H54 (cell line): Measurements from ENCODE around the gene ZDHHC8.

Source experiments
- DNase-seq: peaks from one replicate; pipeline ENCODE4 v3.0.0; 2011; ENCODE audit warnings: low spot score, mixed read lengths; ENCODE audit not compliant: insufficient read length
- FAIRE-seq: peaks from 3 replicates; lab custom pipeline; 2011; peaks lifted over from hg19 to GRCh38; lab: Jason Lieb, UNC
- POLR2A ChIP-seq: IDR thresholded peaks from 2 replicates; pipeline ENCODE4 v1.6.1; 2011; ENCODE audit warnings: low read depth, mild to moderate bottlenecking, low read length

The ZDHHC8 gene

DNA sequence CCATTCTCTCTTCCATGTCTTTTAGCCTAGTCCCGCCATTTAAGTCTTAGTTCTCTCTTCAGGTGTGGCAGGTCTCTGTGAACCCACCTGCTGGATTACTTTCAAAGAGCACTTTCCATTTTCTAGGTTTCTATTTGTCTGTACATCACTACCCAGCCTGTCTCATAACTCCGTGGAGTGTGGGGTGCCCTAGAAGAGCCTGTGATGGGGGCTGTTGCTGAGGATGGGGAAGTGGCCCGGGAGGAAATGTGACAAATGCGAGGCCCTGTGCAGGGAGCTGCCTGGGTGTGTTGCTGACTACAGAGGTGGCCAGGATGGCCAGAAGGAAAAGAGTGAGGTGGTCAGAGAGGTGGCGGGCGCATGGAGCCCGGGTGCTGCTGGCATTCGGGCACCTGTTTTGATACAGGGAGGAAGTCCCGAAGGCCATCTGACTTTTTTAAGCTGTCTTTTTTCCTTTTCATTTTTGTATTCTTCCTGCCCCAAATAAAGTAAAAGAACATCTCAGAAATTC lies 40.8 kb upstream of the ZDHHC8 start:
- FAIRE-seq (no peak), DNase-seq (no peak)
- no peak for TF ChIP-seq POLR2A

GRCh38 chr22:20091690-20092476 lies 39.7 kb upstream of the ZDHHC8 start:
- TF ChIP-seq POLR2A, result no peak
- FAIRE-seq (no peak), DNase-seq (no peak)

GRCh38 chr22:20092477-20092854 lies 39.1 kb upstream of the ZDHHC8 start:
- DNase-seq (no peak), FAIRE-seq (no peak)
- no peak for TF ChIP-seq POLR2A

DNA sequence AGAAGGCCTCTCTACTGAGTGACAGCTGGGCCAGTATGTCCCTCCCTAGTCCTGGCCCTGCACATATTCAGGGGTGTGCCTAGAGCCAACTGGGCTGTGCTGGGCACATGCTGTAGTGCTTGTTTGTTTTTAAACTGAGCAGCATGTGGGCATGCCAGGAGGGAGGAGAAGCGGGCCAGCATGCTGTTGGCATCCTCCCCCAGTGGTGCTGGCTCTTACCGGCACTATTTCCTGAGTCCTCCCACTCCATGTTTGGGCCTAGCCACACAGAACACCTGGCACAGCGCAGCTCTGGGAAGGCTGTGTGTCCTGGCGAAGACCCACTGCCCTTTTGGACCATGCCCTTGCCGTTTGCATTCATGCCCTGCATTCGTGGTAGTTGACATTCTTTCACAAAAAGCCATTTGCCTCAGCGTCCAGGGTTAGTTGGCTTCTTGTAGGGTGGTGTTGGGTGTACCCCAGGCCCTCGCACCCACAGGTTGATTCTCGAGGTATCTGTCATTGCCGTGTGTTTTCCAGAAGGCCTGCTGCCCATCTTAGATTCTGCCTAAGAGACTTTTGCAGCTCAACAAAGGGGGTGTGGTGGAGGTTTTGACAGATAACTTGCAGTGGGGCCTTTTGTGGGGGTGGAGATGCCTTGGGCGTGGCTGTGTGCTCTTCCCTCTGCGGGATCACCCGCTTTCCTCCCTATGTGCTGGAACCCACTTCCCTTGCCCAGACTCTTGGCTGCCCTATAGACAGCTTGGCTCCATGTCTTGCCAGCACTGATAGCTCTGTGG lies 38.0 kb upstream of the ZDHHC8 start:
- TF ChIP-seq POLR2A, result no peak
- FAIRE-seq (no peak), DNase-seq (no peak)

DNA sequence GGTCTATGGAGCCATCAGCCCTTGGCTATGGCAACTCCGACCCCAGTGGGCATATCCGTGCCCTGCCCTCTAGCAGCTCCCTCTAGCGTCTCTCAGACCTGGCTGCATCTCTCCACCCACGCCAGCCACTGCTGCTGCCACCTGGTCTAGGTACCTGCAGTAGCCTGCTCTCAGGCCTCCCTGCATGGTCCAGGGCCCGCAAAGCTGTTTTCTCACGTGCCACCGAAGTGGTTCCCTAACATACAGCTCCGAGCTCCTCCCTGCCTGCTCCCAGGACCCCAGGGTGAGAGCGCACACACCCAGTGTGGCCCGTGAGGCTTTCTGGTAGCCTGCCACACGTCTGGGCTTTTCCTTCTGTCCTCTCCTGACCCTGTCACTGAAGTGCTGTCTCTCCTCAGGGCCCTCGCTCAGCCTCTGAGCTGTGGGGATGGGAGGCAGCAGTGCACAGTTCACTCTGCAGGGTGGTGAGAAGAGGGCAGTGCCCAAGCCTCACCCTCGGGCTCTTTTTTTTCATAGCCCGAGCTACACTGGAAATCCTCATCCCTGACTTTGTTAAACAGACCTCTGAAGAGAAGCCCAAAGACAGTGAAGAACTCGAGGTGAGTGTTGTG lies 37.3 kb upstream of the ZDHHC8 start:
- DNase-seq, result no peak
- FAIRE-seq, result no peak
- TF ChIP-seq POLR2A, result no peak

GRCh38 chr22:20095521-20095920 lies 36.1 kb upstream of the ZDHHC8 start:
- no peak for TF ChIP-seq POLR2A
- DNase-seq (no peak), FAIRE-seq (no peak)

- FAIRE-seq (no peak), DNase-seq (no peak)
- no peak for TF ChIP-seq POLR2A
Measured at GRCh38 chr22:20096574-20097420, 34.8 kb upstream of the ZDHHC8 start.

DNA sequence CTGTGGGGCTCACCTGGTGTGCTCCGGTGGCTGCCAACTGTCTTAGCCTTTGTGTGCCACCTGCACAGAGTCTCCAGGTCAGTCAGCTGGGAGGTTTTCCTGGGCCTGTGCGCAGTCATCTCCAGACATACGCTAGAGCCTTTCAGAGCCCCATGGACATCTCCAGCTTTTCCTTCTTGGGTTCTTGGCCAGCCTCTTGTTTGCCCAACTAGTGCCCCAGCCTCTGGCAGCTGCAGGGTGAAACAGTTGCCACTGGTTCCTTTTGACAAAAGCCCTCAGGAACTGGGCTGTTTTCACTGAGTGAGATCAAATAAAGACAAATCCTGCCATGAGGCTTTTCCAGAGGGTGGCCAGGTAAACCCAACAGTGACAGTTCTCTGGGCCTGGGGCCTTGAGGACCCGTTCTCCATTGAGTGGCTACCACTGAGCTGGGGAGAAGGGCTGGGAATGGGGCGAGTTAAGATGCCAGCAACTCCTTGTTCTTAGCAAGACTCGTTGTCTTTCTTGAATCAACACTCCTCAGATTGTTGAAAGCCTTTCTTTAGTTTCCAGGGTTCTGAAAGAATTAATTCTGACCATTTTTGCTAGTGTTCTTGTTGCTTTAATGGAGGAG lies 32.4 kb upstream of the ZDHHC8 start:
- FAIRE-seq, result no peak
- no peak for DNase-seq
- no peak for TF ChIP-seq POLR2A

- FAIRE-seq, result no peak
- no peak for TF ChIP-seq POLR2A
- no peak for DNase-seq
Measured at GRCh38 chr22:20101638-20102037, 30.0 kb upstream of the ZDHHC8 start.

DNA sequence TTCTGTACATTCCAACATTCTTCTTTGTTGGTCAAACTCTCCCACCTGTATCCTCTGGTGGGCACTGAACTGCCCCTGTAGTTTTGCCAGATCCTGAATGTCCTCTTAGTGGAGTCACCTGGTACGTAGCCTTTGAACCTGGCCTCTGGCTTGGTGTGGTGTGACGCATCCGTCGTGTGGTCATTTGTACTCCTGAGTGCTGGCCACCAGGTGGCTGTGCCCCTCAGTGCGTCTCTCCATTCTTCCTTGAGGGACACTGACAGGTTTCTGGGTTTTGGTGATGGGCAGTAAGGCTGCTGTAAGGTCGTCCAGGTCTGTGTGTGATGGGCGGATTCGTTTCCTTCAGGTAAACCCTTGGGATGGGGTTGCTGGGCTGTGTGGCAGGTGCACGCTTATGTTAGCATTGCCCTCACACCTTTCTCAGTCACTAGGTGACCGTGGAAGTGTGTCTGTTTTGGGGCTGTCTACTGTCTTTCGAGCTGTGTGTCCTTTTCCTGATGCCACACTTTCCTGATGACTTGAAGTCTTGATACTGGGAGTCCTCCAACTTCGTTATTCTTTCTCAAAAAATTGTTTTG lies 29.3 kb upstream of the ZDHHC8 start:
- FAIRE-seq, result no peak
- no peak for DNase-seq
- no peak for TF ChIP-seq POLR2A

DNA sequence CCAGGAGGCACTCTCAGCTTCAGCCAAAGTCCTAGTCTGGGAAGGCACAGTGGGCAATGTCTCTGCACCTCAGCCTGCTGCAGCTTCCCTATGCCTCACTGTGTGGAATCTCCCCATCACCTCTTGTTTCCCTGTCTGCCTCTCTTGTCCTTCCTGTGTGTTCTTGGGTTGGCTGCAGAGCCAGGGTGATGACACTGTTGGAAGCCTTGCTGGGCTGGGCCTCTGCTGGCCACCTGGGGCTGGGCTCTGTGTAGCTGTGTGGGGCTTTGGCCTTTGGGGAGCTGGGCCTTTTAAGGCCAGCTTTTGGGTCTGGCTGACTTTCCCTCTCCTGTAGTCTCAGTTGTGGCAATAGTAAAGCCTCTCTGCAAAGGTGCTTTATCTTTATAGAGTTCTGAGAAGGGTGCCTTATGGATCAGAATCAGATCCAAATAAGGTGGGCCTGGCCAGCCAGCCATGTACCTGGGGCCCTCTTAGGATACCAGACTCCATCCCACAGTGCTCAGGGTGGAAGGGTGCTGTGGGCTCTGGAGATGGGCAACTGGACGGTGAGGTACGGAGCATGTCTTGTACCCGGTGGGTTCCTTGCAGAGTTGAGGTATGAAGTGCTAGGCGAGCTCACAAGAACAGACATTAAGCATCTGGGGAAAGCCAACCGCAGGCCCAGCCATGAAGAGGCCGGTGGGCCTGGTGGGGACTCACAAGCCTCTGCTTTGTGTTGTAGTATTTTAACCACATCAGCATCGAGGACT lies 26.0 kb upstream of the ZDHHC8 start:
- no peak for FAIRE-seq
- DNase-seq, result no peak
- TF ChIP-seq POLR2A, result no peak

DNA sequence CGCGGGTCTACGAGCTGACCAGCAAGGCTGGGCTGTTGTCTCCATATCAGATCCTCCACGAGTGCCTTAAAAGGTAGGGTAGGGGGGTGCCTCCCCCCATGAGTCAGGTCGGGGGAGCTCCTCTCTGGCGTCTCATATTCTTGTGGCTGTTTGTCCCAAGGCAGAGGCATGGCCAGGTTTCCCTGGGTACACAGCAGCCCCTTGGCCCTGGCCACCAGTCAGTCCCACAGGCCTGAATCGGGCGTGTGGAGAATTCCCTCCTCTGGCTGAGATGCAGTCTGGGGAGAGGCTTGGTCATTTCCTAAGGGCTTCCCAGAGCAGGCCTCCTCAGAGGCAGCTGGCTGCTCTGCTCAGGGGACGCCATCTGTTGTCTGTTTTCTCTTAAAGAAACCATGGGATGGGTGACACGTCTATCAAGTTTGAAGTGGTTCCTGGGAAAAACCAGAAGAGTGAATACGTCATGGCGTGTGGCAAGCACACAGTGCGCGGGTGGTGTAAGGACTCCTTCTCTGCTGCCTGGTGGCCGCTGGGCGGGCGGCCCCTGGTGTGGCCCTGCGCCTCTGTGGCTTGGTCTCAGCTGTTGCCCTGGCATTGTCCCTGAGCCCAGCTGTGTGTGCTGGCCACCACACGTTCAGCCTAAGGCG lies 25.3 kb upstream of the ZDHHC8 start:
- DNase-seq, result no peak
- FAIRE-seq, result no peak
- TF ChIP-seq POLR2A, result no peak
